Trophoblast cell (in vitro differentiated cells and primary cell): Measurements from ENCODE around the gene RING1.

Source experiments
- DNase-seq, 2 donors: peaks; one replicate each; pipeline ENCODE4 v3.0.0-alpha.2; 2016
- H2AFZ ChIP-seq: 2 replicates; pipeline ENCODE4 v1.6.1; 2013; ENCODE audit warnings: low read length, moderate library complexity, mild to moderate bottlenecking; ENCODE audit not compliant: insufficient read depth, poor library complexity
- H2AK5ac ChIP-seq: 2 replicates; pipeline ENCODE4 v1.6.1; 2013; ENCODE audit warnings: mild to moderate bottlenecking, low read length
- H2BK120ac ChIP-seq: 2 replicates; pipeline ENCODE4 v1.6.1; 2013; ENCODE audit warnings: low read length, mild to moderate bottlenecking, moderate library complexity; ENCODE audit not compliant: insufficient read depth, poor library complexity
- H2BK12ac ChIP-seq: 2 replicates; pipeline ENCODE4 v1.6.1; 2013; ENCODE audit warnings: mild to moderate bottlenecking, low read length, moderate library complexity
- H2BK5ac ChIP-seq: 2 replicates; pipeline ENCODE4 v1.6.1; 2013; ENCODE audit warnings: low read length, low read depth, moderate library complexity, mild to moderate bottlenecking; ENCODE audit not compliant: poor library complexity
- H3K14ac ChIP-seq: 2 replicates; pipeline ENCODE4 v1.6.1; 2013; ENCODE audit warnings: mild to moderate bottlenecking, low read length
- H3K18ac ChIP-seq: 2 replicates; pipeline ENCODE4 v1.6.1; 2013; ENCODE audit warnings: mild to moderate bottlenecking, low read length
- H3K23ac ChIP-seq: 2 replicates; pipeline ENCODE4 v1.6.1; 2013; ENCODE audit warnings: low read length
- H3K27ac ChIP-seq: 2 replicates; pipeline ENCODE4 v1.5.1; 2013; ENCODE audit warnings: low read depth, mild to moderate bottlenecking, inconsistent platforms, low read length, moderate library complexity
- H3K27me3 ChIP-seq: 2 replicates; pipeline ENCODE4 v1.6.1; 2013; ENCODE audit warnings: inconsistent platforms, mild to moderate bottlenecking, low read length, moderate library complexity; ENCODE audit not compliant: insufficient read depth
- H3K36me3 ChIP-seq, 2 experiments: 1 replicate in 1 of 2; 2 replicates in 1 of 2; pipeline ENCODE4 v1.6.1; 2013; ENCODE audit warnings: low read length in 2 of 2, mild to moderate bottlenecking in 2 of 2, moderate library complexity in 1 of 2; ENCODE audit not compliant: insufficient read depth in 2 of 2, control insufficient read depth in 1 of 2
- H3K4ac ChIP-seq: 2 replicates; pipeline ENCODE4 v1.6.1; 2013; ENCODE audit warnings: low read depth, mild to moderate bottlenecking, low read length, moderate library complexity
- H3K4me1 ChIP-seq, 2 experiments: 1 replicate in 1 of 2; 2 replicates in 1 of 2; pipeline ENCODE4 v1.6.1; 2013; ENCODE audit warnings: low read length in 2 of 2, mild to moderate bottlenecking in 2 of 2, moderate library complexity in 1 of 2; ENCODE audit not compliant: insufficient read depth in 2 of 2, control insufficient read depth in 1 of 2
- H3K4me2 ChIP-seq: 2 replicates; pipeline ENCODE4 v1.6.1; 2013; ENCODE audit warnings: inconsistent platforms, mild to moderate bottlenecking, low read length, moderate library complexity
- H3K4me3 ChIP-seq: 2 replicates; pipeline ENCODE4 v1.5.1; 2013; ENCODE audit warnings: mild to moderate bottlenecking, low read depth, low read length, inconsistent platforms
- H3K79me1 ChIP-seq: one replicate; pipeline ENCODE4 v1.6.1; 2013; ENCODE audit warnings: low read length
- H3K79me2 ChIP-seq: 2 replicates; pipeline ENCODE4 v1.6.1; 2013; ENCODE audit warnings: low read length, mild to moderate bottlenecking; ENCODE audit not compliant: control insufficient read depth, insufficient read depth, poor library complexity
- H3K9ac ChIP-seq: 2 replicates; pipeline ENCODE4 v1.6.1; 2013; ENCODE audit warnings: mild to moderate bottlenecking, low read length
- H3K9me3 ChIP-seq: 2 replicates; pipeline ENCODE4 v1.6.1; 2013; ENCODE audit warnings: low read depth, mild to moderate bottlenecking, control low read depth, inconsistent platforms, low read length; ENCODE audit not compliant: insufficient read depth
- H4K12ac ChIP-seq: 2 replicates; pipeline ENCODE4 v1.6.1; 2013; ENCODE audit warnings: low read depth, mild to moderate bottlenecking, low read length, moderate library complexity
- H4K8ac ChIP-seq: 2 replicates; pipeline ENCODE4 v1.6.1; 2013; ENCODE audit warnings: low read depth, mild to moderate bottlenecking, low read length, moderate library complexity
- H4K91ac ChIP-seq: one replicate; pipeline ENCODE4 v1.6.1; 2013; ENCODE audit warnings: low read depth, mild to moderate bottlenecking, low read length, moderate library complexity
- WGBS: extraction: QIAGEN DNeasy Blood & Tissue Kit; methylation state at CpG from one replicate; pipeline ENCODE4 v1.1.7; 2013; ENCODE audit warnings: missing lambda C conversion rate; ENCODE audit not compliant: insufficient read length, insufficient coverage; ENCODE audit errors: extremely low coverage; 5-methylcytosine and 5-hydroxymethylcytosine counted together

RING1 gene

DNA sequence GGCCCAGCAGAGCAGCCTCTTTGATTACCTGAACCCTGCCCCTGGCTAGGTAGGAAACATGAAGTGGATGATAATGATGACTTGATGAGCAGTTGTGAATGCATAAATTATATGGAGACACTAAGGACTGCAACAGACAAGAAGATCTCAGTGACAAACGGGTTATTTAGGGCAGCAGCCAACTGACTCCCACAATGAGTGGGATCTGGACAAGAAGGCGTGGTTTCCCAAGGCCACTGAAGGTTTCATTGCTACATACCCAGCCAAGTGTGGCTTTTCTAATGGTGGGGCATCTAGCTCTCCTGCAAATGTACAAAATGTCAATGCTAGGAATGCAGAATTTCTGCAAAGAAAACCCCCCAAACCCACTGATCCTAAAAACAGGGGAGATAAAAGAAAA lies 29.4 kb downstream of the RING1 start:
- H2BK12ac ChIP-seq = no peak overlapping the region
- no peak overlapping the region for H3K4me3 ChIP-seq
- H3K79me2 ChIP-seq = no peaks in the 10 kb centered on the region
- no peak overlapping the region for H3K4ac ChIP-seq
- no peak overlapping the region for H4K91ac ChIP-seq
- no peaks in the 10 kb centered on the region for H3K79me1 ChIP-seq
- WGBS = no CpG with 5 or more reads among the region's 2 CpGs
- no peak overlapping the region for H2AK5ac ChIP-seq
- H3K9me3 ChIP-seq = no peaks in the 10 kb centered on the region
- H3K23ac ChIP-seq = no peak overlapping the region
- H3K4me1 ChIP-seq = peaks cover 4 to 5% of the 10 kb centered on the region in 2 experiments
- H3K27me3 ChIP-seq = no peaks in the 10 kb centered on the region
- H3K14ac ChIP-seq = no peak overlapping the region
- H2BK120ac ChIP-seq = no peak overlapping the region
- H3K4me2 ChIP-seq = no peak overlapping the region
- H3K9ac ChIP-seq = peak overlapping the region; percentile 27
- no peak overlapping the region for H3K27ac ChIP-seq
- H3K18ac ChIP-seq = no peak overlapping the region
- no peak overlapping the region for H2AFZ ChIP-seq
- no peak overlapping the region for H4K12ac ChIP-seq
- DNase-seq = no peak
- H2BK5ac ChIP-seq = no peak overlapping the region
- no peak overlapping the region for H4K8ac ChIP-seq
- no peaks in the 10 kb centered on the region for H3K36me3 ChIP-seq

DNA sequence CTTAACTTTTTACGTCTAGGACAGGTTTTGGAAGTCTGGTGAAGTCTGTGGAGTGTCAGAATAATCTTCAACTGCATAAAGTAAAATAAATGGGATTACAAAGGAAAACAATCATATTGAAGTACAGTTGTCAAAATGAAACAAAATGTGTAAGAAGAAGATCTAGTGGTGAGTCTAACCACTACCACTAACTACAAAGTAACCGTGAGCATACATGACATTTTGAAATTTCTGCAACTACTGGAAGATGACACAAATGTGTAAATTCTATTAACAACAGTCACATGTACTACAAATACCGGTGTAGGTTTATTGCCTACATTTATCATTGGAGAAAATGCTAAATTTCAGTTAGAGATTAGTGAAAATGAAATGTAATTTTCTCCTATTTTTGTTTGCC lies 33.7 kb downstream of the RING1 start:
- H3K27ac ChIP-seq = no peak overlapping the region
- H3K4me2 ChIP-seq = no peak overlapping the region
- DNase-seq = no peak
- no peak overlapping the region for H4K91ac ChIP-seq
- H3K9me3 ChIP-seq = no peaks in the 10 kb centered on the region
- no peak overlapping the region for H3K9ac ChIP-seq
- H3K4ac ChIP-seq = no peak overlapping the region
- no peaks in the 10 kb centered on the region for H3K36me3 ChIP-seq
- no peak overlapping the region for H2BK120ac ChIP-seq
- no peak overlapping the region for H2AFZ ChIP-seq
- H3K27me3 ChIP-seq = no peaks in the 10 kb centered on the region
- no peaks in the 10 kb centered on the region for H3K79me2 ChIP-seq
- H3K23ac ChIP-seq = no peak overlapping the region
- no peak overlapping the region for H2AK5ac ChIP-seq
- no peak overlapping the region for H2BK12ac ChIP-seq
- H4K12ac ChIP-seq = no peak overlapping the region
- no peak overlapping the region for H3K14ac ChIP-seq
- no CpG with 5 or more reads among the region's 3 CpGs for WGBS
- no peak overlapping the region for H2BK5ac ChIP-seq
- H4K8ac ChIP-seq = no peak overlapping the region
- H3K4me1 ChIP-seq = no peaks in the 10 kb centered on the region
- no peak overlapping the region for H3K18ac ChIP-seq
- H3K79me1 ChIP-seq = no peaks in the 10 kb centered on the region
- no peak overlapping the region for H3K4me3 ChIP-seq

DNA sequence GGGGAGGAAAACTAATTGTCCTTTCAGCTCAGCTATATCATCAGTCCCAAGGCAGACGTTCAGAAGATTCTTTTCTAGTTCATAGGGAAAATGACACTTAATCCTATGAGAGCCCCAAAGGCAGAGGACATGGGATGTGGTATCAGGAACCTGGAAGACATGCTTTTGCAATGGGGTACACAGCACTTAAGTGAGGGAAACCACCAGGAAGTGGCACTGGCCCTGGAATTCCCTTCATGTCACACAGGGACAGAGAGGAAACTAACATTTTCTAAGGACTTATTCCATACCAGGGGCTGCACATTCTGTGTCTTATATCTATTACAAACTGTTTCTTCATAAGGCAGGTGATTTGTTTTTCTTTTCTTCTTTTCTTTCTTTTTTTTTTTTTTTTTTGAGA lies 35.2 kb downstream of the RING1 start:
- H4K12ac ChIP-seq = no peak overlapping the region
- H3K14ac ChIP-seq = no peak overlapping the region
- H2BK120ac ChIP-seq = no peak overlapping the region
- H3K27ac ChIP-seq = no peak overlapping the region
- no peak overlapping the region for H2AFZ ChIP-seq
- no peak overlapping the region for H3K4me2 ChIP-seq
- no peak overlapping the region for H3K18ac ChIP-seq
- no CpG with 5 or more reads among the region's 1 CpG for WGBS
- DNase-seq = no peak
- no peak overlapping the region for H4K91ac ChIP-seq
- H2BK12ac ChIP-seq = no peak overlapping the region
- no peak overlapping the region for H3K4ac ChIP-seq
- no peaks in the 10 kb centered on the region for H3K36me3 ChIP-seq
- no peak overlapping the region for H3K4me3 ChIP-seq
- no peak overlapping the region for H4K8ac ChIP-seq
- no peaks in the 10 kb centered on the region for H3K27me3 ChIP-seq
- no peak overlapping the region for H2BK5ac ChIP-seq
- H3K9ac ChIP-seq = no peak overlapping the region
- H3K9me3 ChIP-seq = no peaks in the 10 kb centered on the region
- H3K4me1 ChIP-seq = peaks cover 1 to 2% of the 10 kb centered on the region in 2 experiments
- H3K79me2 ChIP-seq = no peaks in the 10 kb centered on the region
- H3K23ac ChIP-seq = no peak overlapping the region
- no peak overlapping the region for H2AK5ac ChIP-seq
- no peaks in the 10 kb centered on the region for H3K79me1 ChIP-seq

DNA sequence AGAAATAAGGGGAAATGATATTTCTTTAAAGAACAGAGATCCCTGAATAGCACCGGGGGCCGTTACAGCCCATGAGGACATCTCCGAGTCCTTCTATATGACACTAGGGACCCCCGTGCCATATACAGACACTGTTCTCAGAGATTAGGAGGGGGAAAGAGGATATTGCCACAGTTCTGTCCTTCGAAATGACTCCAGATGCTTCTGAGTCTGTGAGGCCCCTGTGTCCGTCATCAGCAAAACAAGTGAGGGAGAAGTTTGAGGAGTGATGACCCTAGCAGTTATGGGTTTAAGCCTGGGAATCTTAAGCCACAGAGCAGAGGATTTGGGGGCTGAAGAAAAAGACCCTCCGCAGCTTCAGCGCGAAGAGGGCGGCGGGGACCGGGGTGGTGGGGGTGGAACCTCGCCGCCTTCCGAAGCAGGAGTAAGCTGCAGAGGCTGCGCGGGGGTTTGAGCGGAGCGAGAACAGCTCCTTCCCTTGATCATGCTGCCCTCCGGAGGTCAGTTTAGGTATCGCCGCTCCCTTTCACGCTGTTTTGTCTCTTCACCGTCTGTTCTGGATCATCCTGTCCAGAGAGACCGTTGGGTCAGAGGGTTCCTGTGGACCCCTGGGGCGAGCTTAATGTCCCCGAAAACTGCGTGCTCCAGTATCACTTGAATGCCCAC lies 39.8 kb downstream of the RING1 start:
- Histone ChIP-seq H3K9me3 (no peaks in the 10 kb centered on the region), H3K4me2 (peak overlapping the region; percentile 91), H4K91ac (no peak overlapping the region), H3K14ac (no peak overlapping the region), H3K4ac (no peak overlapping the region), H3K79me1 (peaks cover 6% of the 10 kb centered on the region), H2AK5ac (no peak overlapping the region), H3K27me3 (no peaks in the 10 kb centered on the region), H4K8ac (no peak overlapping the region), H3K9ac (no peak overlapping the region), H3K23ac (no peak overlapping the region), H3K4me3 (no peak overlapping the region), H2BK120ac (no peak overlapping the region), H3K18ac (no peak overlapping the region), H3K4me1 (peaks cover 12 to 14% of the 10 kb centered on the region in 2 experiments), H4K12ac (no peak overlapping the region), H3K79me2 (no peaks in the 10 kb centered on the region), H3K27ac (no peak overlapping the region), H3K36me3 (peaks cover 5% of the 10 kb centered on the region in 2 experiments), H2BK5ac (no peak overlapping the region), H2AFZ (peak overlapping the region; percentile 71), H2BK12ac (no peak overlapping the region)
- peak; percentile 75 to 92 for DNase-seq
- no CpG with 5 or more reads among the region's 28 CpGs for WGBS
